GM18861 (cell line): ENCODE measurements around the gene CMTM3.
"Not testable (repeated sequence)": the region's sequence is repeated elsewhere in the genome, so short reads cannot be mapped to it uniquely, and the experiment has no call there.

Experiments used
- ATAC-seq: cut with Tn5 transposase; IDR thresholded peaks from one replicate; pipeline ENCODE4 v1.9.1; 2021; ENCODE audit not compliant: unreplicated experiment

The CMTM3 gene

DNA sequence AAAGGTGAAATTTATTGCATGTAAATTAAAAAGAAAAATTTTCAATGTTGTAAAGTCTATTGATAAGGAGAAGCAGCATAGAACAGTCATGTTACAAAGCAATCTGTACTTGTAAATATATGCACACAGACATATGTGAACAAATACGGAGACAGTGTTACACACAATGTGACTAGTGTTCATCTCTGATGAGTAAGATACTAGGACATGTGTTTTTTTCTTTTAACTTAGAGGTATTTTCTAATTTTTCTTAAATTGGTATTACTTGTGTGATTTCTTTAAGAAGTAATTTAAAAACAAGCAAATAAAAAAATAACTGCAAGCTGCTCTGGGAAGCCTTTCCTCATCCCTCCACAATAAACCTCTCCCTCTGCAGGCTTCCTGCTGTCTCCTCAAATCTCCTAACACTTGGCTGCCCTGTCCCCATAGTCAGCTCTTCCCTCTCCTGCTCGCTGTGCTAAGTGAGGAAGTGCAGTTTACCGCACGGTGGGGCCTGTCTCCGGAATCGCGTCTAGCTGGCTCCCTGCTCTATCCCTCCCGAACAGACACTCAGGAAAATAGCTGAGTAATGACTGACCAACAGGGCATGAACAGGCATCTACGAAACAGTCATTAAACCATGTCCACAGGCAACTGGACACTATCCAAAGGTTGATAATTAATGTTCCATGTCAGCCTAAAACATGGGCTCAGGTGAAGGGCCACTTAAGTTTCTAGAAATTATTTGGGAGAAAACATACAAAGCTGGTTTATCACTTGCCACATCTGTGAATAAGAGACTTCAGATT lies 56.1 kb downstream of the CMTM3 start:
- no peak for ATAC-seq

DNA sequence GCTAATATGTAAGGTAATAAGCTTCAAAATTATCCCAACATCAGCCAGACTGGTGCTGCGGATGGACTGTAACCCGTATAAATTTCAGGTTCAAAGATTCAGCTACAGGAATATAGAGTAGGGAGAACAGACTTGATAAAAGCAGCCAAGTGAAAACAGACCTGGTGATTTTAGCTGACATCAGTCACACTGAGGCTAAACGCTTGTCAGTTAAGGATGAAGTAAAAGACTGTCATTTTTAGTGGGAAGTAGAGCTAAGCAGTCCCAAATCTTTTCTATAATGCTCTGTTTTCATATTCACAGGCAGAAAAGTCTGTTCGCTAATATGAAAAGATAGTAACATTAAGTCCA lies 56.7 kb downstream of the CMTM3 start:
- ATAC-seq, result no peak

DNA sequence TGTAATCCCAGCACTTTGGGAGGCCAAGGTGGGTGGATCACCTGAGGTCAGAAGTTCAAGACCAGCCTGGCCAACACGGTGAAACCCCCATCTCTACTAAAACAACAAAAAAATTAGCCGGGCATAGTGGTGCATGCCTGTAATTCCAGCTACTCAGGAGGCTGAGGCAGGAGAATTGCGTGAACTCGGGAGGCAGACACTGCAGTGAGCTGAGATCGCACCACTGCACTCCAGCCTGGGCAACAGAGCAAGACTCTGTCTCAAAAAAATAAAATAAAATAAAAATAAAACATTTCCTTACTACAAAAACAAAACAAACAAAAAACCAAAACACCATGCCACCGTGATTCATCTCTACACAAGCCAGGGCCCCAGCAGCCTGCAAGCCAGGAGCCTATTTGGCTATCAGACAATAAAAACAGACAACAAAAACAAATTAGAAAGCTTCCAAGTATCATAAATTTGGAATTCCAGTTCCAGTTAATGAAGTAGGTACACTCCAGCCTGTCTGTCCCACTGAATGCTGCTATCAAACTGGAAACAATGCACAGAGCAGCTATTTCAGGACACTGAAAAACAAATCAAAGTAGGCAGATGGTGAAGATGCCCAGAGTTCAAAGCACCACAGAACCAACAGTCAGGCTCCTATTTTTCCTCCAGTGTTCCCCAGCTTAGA lies 57.3 kb downstream of the CMTM3 start:
- ATAC-seq, result not testable (repeated sequence)

DNA sequence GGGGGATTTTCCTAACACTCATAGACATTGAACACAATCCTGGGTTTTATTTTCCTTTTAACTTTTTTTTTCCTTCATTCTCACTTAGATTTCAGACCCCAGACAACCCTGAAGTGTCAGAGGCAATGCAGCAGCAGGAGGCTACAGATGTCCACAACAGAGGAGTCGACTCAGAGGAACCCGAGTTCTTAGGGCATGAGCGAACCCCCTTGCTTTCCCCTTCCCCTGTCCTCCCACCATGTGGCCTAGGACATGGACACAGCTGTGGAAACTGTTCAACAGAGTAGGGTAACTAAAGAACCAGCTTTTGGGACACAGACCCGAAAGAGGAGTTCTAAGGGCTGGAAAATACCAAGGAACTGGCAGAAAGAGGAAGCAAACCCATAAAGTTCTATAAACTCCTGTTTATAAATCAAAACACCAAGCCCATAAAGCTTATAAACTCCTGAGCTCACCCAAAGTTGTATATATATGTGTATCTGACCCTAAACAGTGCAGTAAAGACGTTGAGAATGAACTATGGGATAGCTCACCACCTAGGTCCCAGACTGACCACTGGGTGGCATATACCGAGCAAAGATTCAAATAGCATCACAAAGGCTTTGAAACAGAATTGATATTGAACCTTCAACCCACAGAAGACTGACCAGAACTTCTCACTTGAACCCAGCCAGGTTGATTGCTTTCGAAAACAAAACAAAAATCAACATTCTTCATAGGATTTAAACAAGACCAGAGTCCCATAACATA lies 58.1 kb downstream of the CMTM3 start:
- no peak for ATAC-seq
